Progenitor cell of endocrine pancreas (in vitro differentiated cells): Measurements from ENCODE around the gene NFKBIZ. TPM values are rescaled to one million over a fixed set of nuclear protein-coding genes. Genes with fewer than 3 reads are reported as not detected.

Experiments
- DNase-seq: peaks from one replicate; pipeline ENCODE4 v3.0.0; 2021; ENCODE audit warnings: low spot score; ENCODE audit not compliant: unreplicated experiment
- H3K27ac Mint-ChIP-seq: 2 replicates; pipeline ENCODE4 v1.8.0; 2021; ENCODE audit warnings: mild to moderate bottlenecking, moderate library complexity, mixed read lengths
- H3K27me3 Mint-ChIP-seq: 2 replicates; pipeline ENCODE4 v1.8.0; 2021; ENCODE audit warnings: mixed read lengths
- H3K36me3 Mint-ChIP-seq: 2 replicates; pipeline ENCODE4 v1.8.0; 2022; ENCODE audit warnings: mixed read lengths; ENCODE audit not compliant: insufficient read depth
- H3K4me1 Mint-ChIP-seq: 2 replicates; pipeline ENCODE4 v1.8.0; 2021; ENCODE audit warnings: low read depth, mixed read lengths
- H3K4me3 Mint-ChIP-seq: 2 replicates; pipeline ENCODE4 v1.8.0; 2021; ENCODE audit warnings: low read depth, mild to moderate bottlenecking, moderate library complexity, mixed read lengths
- H3K9me3 Mint-ChIP-seq: 2 replicates; pipeline ENCODE4 v1.8.0; 2021; ENCODE audit warnings: low read depth, mixed read lengths
- CTCF ChIP-seq: fragments of 200-600 bp; sonication (generic); IDR thresholded peaks from one replicate; pipeline ENCODE4 v1.5.0; 2021; ENCODE audit warnings: antibody characterized with exemption, mild to moderate bottlenecking; ENCODE audit not compliant: unreplicated experiment
- total RNA-seq: library from RNA; stranded (reverse); gene quantifications from 2 replicates; pipeline ENCODE4 v1.2.1, GENCODE V29; 2021

Gene NFKBIZ
- total RNA-seq, 1 donor from 2014 or later, result 13.3 TPM

GRCh38 chr3:101806491-101806890 is 42.8 kb upstream of the NFKBIZ start:
- H3K9me3 Mint-ChIP-seq, result no peaks in the 10 kb centered on the region
- H3K4me3 Mint-ChIP-seq, result no peak overlapping the region
- H3K36me3 Mint-ChIP-seq, result peaks cover 2% of the 10 kb centered on the region
- H3K4me1 Mint-ChIP-seq, result peaks cover 5% of the 10 kb centered on the region
- DNase-seq, result no peak
- no peaks in the 10 kb centered on the region for H3K27me3 Mint-ChIP-seq
- no peak for TF ChIP-seq CTCF
- H3K27ac Mint-ChIP-seq, result no peak overlapping the region

- Mint-ChIP-seq H3K27me3 (no peaks in the 10 kb centered on the region), H3K9me3 (no peaks in the 10 kb centered on the region), H3K4me1 (peaks cover 5% of the 10 kb centered on the region), H3K27ac (no peak overlapping the region), H3K4me3 (no peak overlapping the region), H3K36me3 (peaks cover 2% of the 10 kb centered on the region)
- no peak for TF ChIP-seq CTCF
- DNase-seq, result no peak
Observed at GRCh38 chr3:101807888-101808287, 41.4 kb upstream of the NFKBIZ start.

- H3K4me1 Mint-ChIP-seq, result peaks cover 11% of the 10 kb centered on the region
- no peaks in the 10 kb centered on the region for H3K9me3 Mint-ChIP-seq
- no peak overlapping the region for H3K4me3 Mint-ChIP-seq
- no peaks in the 10 kb centered on the region for H3K36me3 Mint-ChIP-seq
- TF ChIP-seq CTCF, result peak; percentile 88
- no peaks in the 10 kb centered on the region for H3K27me3 Mint-ChIP-seq
- no peak overlapping the region for H3K27ac Mint-ChIP-seq
- no peak for DNase-seq
Observed at GRCh38 chr3:101809178-101810021, 39.9 kb upstream of the NFKBIZ start.

GRCh38 chr3:101810022-101810418 is 39.3 kb upstream of the NFKBIZ start:
- TF ChIP-seq CTCF, result no peak
- no peak overlapping the region for H3K27ac Mint-ChIP-seq
- DNase-seq, result no peak
- no peak overlapping the region for H3K4me3 Mint-ChIP-seq
- no peaks in the 10 kb centered on the region for H3K9me3 Mint-ChIP-seq
- H3K27me3 Mint-ChIP-seq, result no peaks in the 10 kb centered on the region
- peaks cover 17% of the 10 kb centered on the region for H3K4me1 Mint-ChIP-seq
- no peaks in the 10 kb centered on the region for H3K36me3 Mint-ChIP-seq

- H3K27ac Mint-ChIP-seq, result no peak overlapping the region
- no peaks in the 10 kb centered on the region for H3K27me3 Mint-ChIP-seq
- no peak overlapping the region for H3K4me3 Mint-ChIP-seq
- H3K36me3 Mint-ChIP-seq, result no peaks in the 10 kb centered on the region
- DNase-seq, result no peak
- H3K4me1 Mint-ChIP-seq, result peaks cover 26% of the 10 kb centered on the region
- H3K9me3 Mint-ChIP-seq, result no peaks in the 10 kb centered on the region
- no peak for TF ChIP-seq CTCF
Observed at GRCh38 chr3:101811875-101812274, 37.4 kb upstream of the NFKBIZ start.
